IMR-90 (cell line): ENCODE data around the gene TBCC. TPM values are rescaled to one million over a fixed set of nuclear protein-coding genes. Genes with fewer than 3 reads are reported as not detected.

Experiments
- ATAC-seq: fragments of 200-7000 bp; cut with Tn5 transposase; 2 replicates; pipeline ENCODE4 v1.9.1; 2020; ENCODE audit warnings: low read depth, mild to moderate bottlenecking, moderate library complexity
- BruUV-seq: library from RNA; stranded (reverse); fragments of 400-500 nt; replicated peaks from 2 replicates; lab custom pipeline; 2021; lab: Mats Ljungman, UMichigan
- CTCF ChIA-PET: fragments of 300-600 bp; formaldehyde crosslinking; extraction: SDS; loops from one replicate; lab custom pipeline; 2021; ENCODE audit warnings: antibody characterized with exemption; lab: Yijun Ruan, JAX
- POLR2A ChIA-PET: fragments of 300-600 bp; sonication (Branson Sonifier 250); formaldehyde crosslinking; loops from one replicate; lab custom pipeline; 2022; ENCODE audit warnings: antibody characterized with exemption; ENCODE audit not compliant: unreplicated experiment; lab: Charles Lee
- DNase-seq: peaks from one replicate; pipeline ENCODE4 v3.0.0; 2013
- H2AFZ ChIP-seq: replicated peaks from 2 replicates; pipeline ENCODE3; 2013; ENCODE audit warnings: low read length, mild to moderate bottlenecking; ENCODE audit not compliant: poor library complexity
- H2AK5ac ChIP-seq: 2 replicates; pipeline ENCODE4 v1.6.1; 2013; ENCODE audit warnings: low read depth, low read length, inconsistent platforms
- H2AK9ac ChIP-seq: replicated peaks from 2 replicates; pipeline ENCODE3; 2013; ENCODE audit warnings: mild to moderate bottlenecking, low read depth, low read length, moderate library complexity; ENCODE audit not compliant: poor library complexity
- H2BK120ac ChIP-seq: 2 replicates; pipeline ENCODE4 v1.6.1; 2013; ENCODE audit warnings: low read depth, low read length, inconsistent platforms
- H2BK15ac ChIP-seq: 3 replicates; pipeline ENCODE4 v1.6.1; 2013; ENCODE audit warnings: low read depth, low read length, inconsistent platforms
- H2BK20ac ChIP-seq: 2 replicates; pipeline ENCODE4 v1.6.1; 2013; ENCODE audit warnings: low read depth, mild to moderate bottlenecking, inconsistent platforms, low read length, moderate library complexity
- H2BK5ac ChIP-seq: 2 replicates; pipeline ENCODE4 v1.6.1; 2013; ENCODE audit warnings: mild to moderate bottlenecking, low read depth, low read length, inconsistent platforms; ENCODE audit not compliant: poor library complexity, severe bottlenecking
- H3K14ac ChIP-seq: replicated peaks from 2 replicates; pipeline ENCODE4 v1.6.1; 2013; ENCODE audit warnings: low read depth, low read length, inconsistent platforms
- H3K18ac ChIP-seq: 2 replicates; pipeline ENCODE4 v1.6.1; 2013; ENCODE audit warnings: low read depth, low read length, control low read depth
- H3K23ac ChIP-seq: 2 replicates; pipeline ENCODE4 v1.6.1; 2013; ENCODE audit warnings: low read depth, low read length, inconsistent platforms
- H3K27ac ChIP-seq: 2 replicates; pipeline ENCODE4 v1.5.1; 2013; ENCODE audit warnings: mild to moderate bottlenecking, control low read depth, low read length; ENCODE audit not compliant: insufficient read depth
- H3K27me3 ChIP-seq: 2 replicates; pipeline ENCODE4 v1.6.1; 2013; ENCODE audit warnings: low read length; ENCODE audit not compliant: control insufficient read depth, insufficient read depth
- H3K36me3 ChIP-seq: 2 replicates; pipeline ENCODE4 v1.6.1; 2013; ENCODE audit warnings: low read length, mixed read lengths; ENCODE audit not compliant: control insufficient read depth, insufficient read depth
- H3K4ac ChIP-seq: 2 replicates; pipeline ENCODE4 v1.6.1; 2013; ENCODE audit warnings: low read depth, low read length, inconsistent platforms
- H3K4me1 ChIP-seq: 2 replicates; pipeline ENCODE4 v1.6.1; 2013; ENCODE audit warnings: low read length, mixed read lengths; ENCODE audit not compliant: control insufficient read depth, insufficient read depth
- H3K4me2 ChIP-seq: 2 replicates; pipeline ENCODE4 v1.6.1; 2013; ENCODE audit warnings: low read depth, mild to moderate bottlenecking, control low read depth, low read length, moderate library complexity
- H3K4me3 ChIP-seq: 2 replicates; pipeline ENCODE4 v1.5.1; 2013; ENCODE audit warnings: low read depth, mild to moderate bottlenecking, control low read depth, low read length, moderate library complexity; ENCODE audit not compliant: insufficient read depth
- H3K56ac ChIP-seq: 2 replicates; pipeline ENCODE4 v1.6.1; 2013; ENCODE audit warnings: low read length, inconsistent platforms; ENCODE audit not compliant: insufficient read depth; ENCODE audit errors: extremely low read depth
- H3K79me1 ChIP-seq, 2 experiments: 2 replicates each; pipeline ENCODE4 v1.6.1; 2013; ENCODE audit warnings: low read length in 2 of 2, inconsistent platforms in 1 of 2, low read depth in 1 of 2
- H3K9ac ChIP-seq: 2 replicates; pipeline ENCODE4 v1.6.1; 2013; ENCODE audit warnings: low read depth, low read length, control low read depth
- H3K9me1 ChIP-seq: 2 replicates; pipeline ENCODE4 v1.6.1; 2013; ENCODE audit warnings: low read length, inconsistent platforms; ENCODE audit not compliant: insufficient read depth
- H3K9me3 ChIP-seq: 2 replicates; pipeline ENCODE4 v1.6.1; 2013; ENCODE audit warnings: low read length; ENCODE audit not compliant: control insufficient read depth, insufficient read depth
- H4K20me1 ChIP-seq: 2 replicates; pipeline ENCODE4 v1.6.1; 2013; ENCODE audit warnings: low read length, inconsistent platforms; ENCODE audit not compliant: insufficient read depth
- H4K5ac ChIP-seq: 2 replicates; pipeline ENCODE4 v1.6.1; 2013; ENCODE audit warnings: mild to moderate bottlenecking, low read depth, low read length, control low read depth
- H4K8ac ChIP-seq, 2 experiments: 2 replicates each; pipeline ENCODE4 v1.6.1; 2013; ENCODE audit warnings: low read depth in 2 of 2, low read length in 2 of 2, control low read depth in 1 of 2, inconsistent platforms in 1 of 2
- H4K91ac ChIP-seq: 2 replicates; pipeline ENCODE4 v1.6.1; 2013; ENCODE audit warnings: low read depth, low read length, inconsistent platforms; ENCODE audit not compliant: insufficient read depth
- BHLHE40 ChIP-seq: fragments of 150-350 bp; IDR thresholded peaks from 2 replicates; pipeline ENCODE4 v1.6.1; 2016; ENCODE audit warnings: mild to moderate bottlenecking, low read depth, low read length
- CEBPB ChIP-seq: IDR thresholded peaks from 2 replicates; pipeline ENCODE4 v1.6.1; 2012; ENCODE audit warnings: low read depth, low read length, improper control_type of control experiment
- CHD1 ChIP-seq: IDR thresholded peaks from 2 replicates; pipeline ENCODE4 v1.6.1; 2012; ENCODE audit warnings: low read depth, low read length, improper control_type of control experiment
- FOS ChIP-seq: fragments of 150-350 bp; IDR thresholded peaks from 2 replicates; pipeline ENCODE4 v1.6.1; 2016; ENCODE audit warnings: low read depth, low read length
- MAFK ChIP-seq: IDR thresholded peaks from 2 replicates; pipeline ENCODE4 v1.6.1; 2012; ENCODE audit warnings: low read depth, low read length, improper control_type of control experiment
- MAZ ChIP-seq: IDR thresholded peaks from 2 replicates; pipeline ENCODE4 v1.6.1; 2012; ENCODE audit warnings: low read depth, mild to moderate bottlenecking, low read length, improper control_type of control experiment, moderate library complexity, borderline replicate concordance
- MXI1 ChIP-seq: IDR thresholded peaks from 2 replicates; pipeline ENCODE4 v1.6.1; 2012; ENCODE audit warnings: low read depth, mild to moderate bottlenecking, low read length, moderate library complexity, borderline replicate concordance
- NFE2L2 ChIP-seq: fragments of 150-350 bp; IDR thresholded peaks from 2 replicates; pipeline ENCODE4 v1.6.1; 2016; ENCODE audit warnings: low read depth, mild to moderate bottlenecking, low read length
- POLR2A ChIP-seq: IDR thresholded peaks from 2 replicates; pipeline ENCODE4 v1.6.1; 2012; ENCODE audit warnings: mild to moderate bottlenecking, low read depth, low read length
- RAD21 ChIP-seq: IDR thresholded peaks from 2 replicates; pipeline ENCODE4 v1.6.1; 2012; ENCODE audit warnings: low read length, improper control_type of control experiment
- RCOR1 ChIP-seq: IDR thresholded peaks from 2 replicates; pipeline ENCODE4 v1.6.1; 2012; ENCODE audit warnings: mild to moderate bottlenecking, low read length, improper control_type of control experiment; ENCODE audit not compliant: insufficient replicate concordance
- SMC3 ChIP-seq: fragments of 150-350 bp; IDR thresholded peaks from 2 replicates; pipeline ENCODE4 v1.6.1; 2016; ENCODE audit warnings: low read depth, mild to moderate bottlenecking, antibody characterized with exemption, low read length, moderate library complexity
- USF2 ChIP-seq: fragments of 150-350 bp; IDR thresholded peaks from 2 replicates; pipeline ENCODE4 v1.6.1; 2017; ENCODE audit warnings: mild to moderate bottlenecking, antibody characterized with exemption, low read length, low read depth
- WGBS, 2 experiments: methylation state at CpG; one replicate each; pipeline versions ENCODE4 v1.1.5 to v1.1.7; 2013; ENCODE audit warnings: missing lambda C conversion rate in 2 of 2; ENCODE audit not compliant: insufficient read length in 1 of 2; ENCODE audit errors: extremely low coverage in 2 of 2; 5-methylcytosine and 5-hydroxymethylcytosine counted together
- dilution Hi-C: fragments of 300-500 bp; cut with HindIII; formaldehyde crosslinking; loops from one replicate; pipeline ENCODE4 v1.14.3; 2018; ENCODE audit warnings: low sequenced_read_pairs; ENCODE audit not compliant: unreplicated experiment
- in situ Hi-C: fragments of 300-500 bp; cut with MboI; formaldehyde crosslinking; loops from 3 replicates; pipeline ENCODE4 v1.14.3; 2019; ENCODE audit warnings: low sequenced_read_pairs, inconsistent platforms, mixed read lengths
- intact Hi-C: fragments of 100-400 bp; cut with micrococcal nuclease; formaldehyde crosslinking; loops from 2 replicates; pipeline ENCODE4 v1.10.0; 2022
- polyA plus RNA-seq, 3 experiments: library from polyadenylated mRNA; depleted of rRNA; stranded (reverse); fragments of >200 nt; gene quantifications; 2 replicates each; pipeline ENCODE4 v1.2.3, GENCODE V29; 2012; ENCODE audit warnings: low replicate concordance in 1 of 3
- total RNA-seq: library from RNA; depleted of rRNA; stranded (reverse); fragments of >200 nt; gene quantifications from 2 replicates; pipeline ENCODE4 v1.2.3, GENCODE V29; 2012
- TF ChIP-seq, protein P1 (sequence below): fragments of 150-350 bp; IDR thresholded peaks from 2 replicates; pipeline ENCODE4 v1.6.1; 2016; ENCODE audit warnings: low read depth, mild to moderate bottlenecking, low read length, moderate library complexity, borderline replicate concordance
- TF ChIP-seq, protein P2 (sequence below): conservative IDR thresholded peaks from 2 replicates; pipeline ENCODE4 v1.5.1; 2012; ENCODE audit warnings: mild to moderate bottlenecking, low read depth, low read length, improper control_type of control experiment

TBCC gene
- total and polyA plus RNA-seq, 2 of the 4 experiments (the other 2 are of a cell fraction), result 23.0 to 32.6 TPM

DNA sequence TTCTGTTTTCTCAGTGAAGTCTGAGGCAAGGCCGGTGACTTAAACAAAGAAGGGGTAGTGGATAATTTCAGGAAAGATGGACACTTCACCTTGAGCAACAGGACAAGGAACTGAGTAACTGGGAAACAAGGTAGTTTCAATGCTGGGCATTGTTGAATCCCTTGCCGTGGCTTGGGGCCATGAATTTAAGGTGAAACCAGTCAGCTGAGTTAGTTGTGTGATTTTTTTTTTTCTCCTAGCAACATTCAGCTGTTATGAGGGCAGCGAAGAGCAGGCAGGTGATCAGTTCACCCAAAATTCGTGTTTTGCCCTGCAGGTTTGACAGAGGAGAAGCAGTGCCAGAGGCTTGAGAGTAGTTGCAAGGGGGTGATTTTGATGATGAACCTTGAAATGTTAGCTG lies 42.8 kb upstream of the TBCC start:
- no peak overlapping the region for H2BK5ac ChIP-seq
- H3K4me2 ChIP-seq, result no peak overlapping the region
- intact Hi-C loops, result no loop called here
- peaks cover 27 to 85% of the 10 kb centered on the region in 2 experiments for H3K79me1 ChIP-seq
- ChIA-PET POLR2A (interaction anchor here (0.6 kb wide), 1 partner anchor 96 kb away, joined by 5 read pairs; no protein-coding TSS in a partner anchor), CTCF (no interaction called here)
- peaks cover 9% of the 10 kb centered on the region for H4K20me1 ChIP-seq
- H3K18ac ChIP-seq, result no peak overlapping the region
- peaks cover 3% of the 10 kb centered on the region; the same call in 1 of the 2 replicates for H3K36me3 ChIP-seq
- H3K9ac ChIP-seq, result no peak overlapping the region
- H4K8ac ChIP-seq, result no peak overlapping the region
- H3K23ac ChIP-seq, result no peak overlapping the region
- in situ Hi-C loops, result no loop called here
- no peak overlapping the region for H2BK120ac ChIP-seq
- no peak overlapping the region for H3K27ac ChIP-seq
- no peak overlapping the region for H2AFZ ChIP-seq
- no peak overlapping the region for H4K91ac ChIP-seq
- no peaks in the 10 kb centered on the region for H3K9me3 ChIP-seq
- H3K4me1 ChIP-seq, result peaks cover 13% of the 10 kb centered on the region
- no peak overlapping the region for H3K4me3 ChIP-seq
- H2AK5ac ChIP-seq, result no peak overlapping the region
- H2BK15ac ChIP-seq, result no peak overlapping the region
- peaks cover 10% of the 10 kb centered on the region for H3K9me1 ChIP-seq
- H2BK20ac ChIP-seq, result no peak overlapping the region
- no peak for TF ChIP-seq BHLHE40
- TF ChIP-seq USF2, result no peak
- no peak for TF ChIP-seq CEBPB
- TF ChIP-seq, protein P1, sequence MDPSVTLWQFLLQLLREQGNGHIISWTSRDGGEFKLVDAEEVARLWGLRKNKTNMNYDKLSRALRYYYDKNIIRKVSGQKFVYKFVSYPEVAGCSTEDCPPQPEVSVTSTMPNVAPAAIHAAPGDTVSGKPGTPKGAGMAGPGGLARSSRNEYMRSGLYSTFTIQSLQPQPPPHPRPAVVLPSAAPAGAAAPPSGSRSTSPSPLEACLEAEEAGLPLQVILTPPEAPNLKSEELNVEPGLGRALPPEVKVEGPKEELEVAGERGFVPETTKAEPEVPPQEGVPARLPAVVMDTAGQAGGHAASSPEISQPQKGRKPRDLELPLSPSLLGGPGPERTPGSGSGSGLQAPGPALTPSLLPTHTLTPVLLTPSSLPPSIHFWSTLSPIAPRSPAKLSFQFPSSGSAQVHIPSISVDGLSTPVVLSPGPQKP, result no peak
- no peak for TF ChIP-seq POLR2A
- TF ChIP-seq NFE2L2, result no peak
- TF ChIP-seq RCOR1, result no peak
- no peak for TF ChIP-seq FOS
- no peak for TF ChIP-seq CHD1
- no peak for TF ChIP-seq MXI1
- TF ChIP-seq, protein P2, sequence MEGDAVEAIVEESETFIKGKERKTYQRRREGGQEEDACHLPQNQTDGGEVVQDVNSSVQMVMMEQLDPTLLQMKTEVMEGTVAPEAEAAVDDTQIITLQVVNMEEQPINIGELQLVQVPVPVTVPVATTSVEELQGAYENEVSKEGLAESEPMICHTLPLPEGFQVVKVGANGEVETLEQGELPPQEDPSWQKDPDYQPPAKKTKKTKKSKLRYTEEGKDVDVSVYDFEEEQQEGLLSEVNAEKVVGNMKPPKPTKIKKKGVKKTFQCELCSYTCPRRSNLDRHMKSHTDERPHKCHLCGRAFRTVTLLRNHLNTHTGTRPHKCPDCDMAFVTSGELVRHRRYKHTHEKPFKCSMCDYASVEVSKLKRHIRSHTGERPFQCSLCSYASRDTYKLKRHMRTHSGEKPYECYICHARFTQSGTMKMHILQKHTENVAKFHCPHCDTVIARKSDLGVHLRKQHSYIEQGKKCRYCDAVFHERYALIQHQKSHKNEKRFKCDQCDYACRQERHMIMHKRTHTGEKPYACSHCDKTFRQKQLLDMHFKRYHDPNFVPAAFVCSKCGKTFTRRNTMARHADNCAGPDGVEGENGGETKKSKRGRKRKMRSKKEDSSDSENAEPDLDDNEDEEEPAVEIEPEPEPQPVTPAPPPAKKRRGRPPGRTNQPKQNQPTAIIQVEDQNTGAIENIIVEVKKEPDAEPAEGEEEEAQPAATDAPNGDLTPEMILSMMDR, result no peak
- no peak for TF ChIP-seq RAD21
- no peak for TF ChIP-seq MAZ
- no peak for TF ChIP-seq SMC3
- no peak for TF ChIP-seq MAFK
- no peak for DNase-seq
- WGBS, 2 experiments, result 84% methylated on average over 3 of the region's 4 CpGs; no CpG with 5 or more reads in 1 of the 2 experiments
- no peak for ATAC-seq
- H4K5ac ChIP-seq, result no peak overlapping the region
- H2AK9ac ChIP-seq, result no peak overlapping the region
- no TSS peak for BruUV-seq
- H3K14ac ChIP-seq, result no peak overlapping the region
- no peaks in the 10 kb centered on the region for H3K27me3 ChIP-seq
- no peak overlapping the region for H3K4ac ChIP-seq
- no peak overlapping the region for H3K56ac ChIP-seq
- dilution Hi-C loops, result no loop called here
